ENCODE data around the gene HELZ.

GRCh38 chr17:67044940-67045339, 200.1 kb downstream of the HELZ start:
- TF ChIP-seq CTCF (IDR thresholded peaks at IDR 0.05; ENCODE audit: insufficient read depth, low read depth, low read length): no peak
- TF ChIP-seq EZH2 (IDR thresholded peaks at IDR 0.05; ENCODE audit: insufficient read depth, low read length): no peak
